ENCODE measurements around the gene STAT3. TPM values are rescaled to one million over a fixed set of nuclear protein-coding genes. Genes with fewer than 3 reads are reported as not detected.

STAT3 gene
- total RNA-seq, 2 experiments from 2014 or later, result 128 to 131 TPM

DNA sequence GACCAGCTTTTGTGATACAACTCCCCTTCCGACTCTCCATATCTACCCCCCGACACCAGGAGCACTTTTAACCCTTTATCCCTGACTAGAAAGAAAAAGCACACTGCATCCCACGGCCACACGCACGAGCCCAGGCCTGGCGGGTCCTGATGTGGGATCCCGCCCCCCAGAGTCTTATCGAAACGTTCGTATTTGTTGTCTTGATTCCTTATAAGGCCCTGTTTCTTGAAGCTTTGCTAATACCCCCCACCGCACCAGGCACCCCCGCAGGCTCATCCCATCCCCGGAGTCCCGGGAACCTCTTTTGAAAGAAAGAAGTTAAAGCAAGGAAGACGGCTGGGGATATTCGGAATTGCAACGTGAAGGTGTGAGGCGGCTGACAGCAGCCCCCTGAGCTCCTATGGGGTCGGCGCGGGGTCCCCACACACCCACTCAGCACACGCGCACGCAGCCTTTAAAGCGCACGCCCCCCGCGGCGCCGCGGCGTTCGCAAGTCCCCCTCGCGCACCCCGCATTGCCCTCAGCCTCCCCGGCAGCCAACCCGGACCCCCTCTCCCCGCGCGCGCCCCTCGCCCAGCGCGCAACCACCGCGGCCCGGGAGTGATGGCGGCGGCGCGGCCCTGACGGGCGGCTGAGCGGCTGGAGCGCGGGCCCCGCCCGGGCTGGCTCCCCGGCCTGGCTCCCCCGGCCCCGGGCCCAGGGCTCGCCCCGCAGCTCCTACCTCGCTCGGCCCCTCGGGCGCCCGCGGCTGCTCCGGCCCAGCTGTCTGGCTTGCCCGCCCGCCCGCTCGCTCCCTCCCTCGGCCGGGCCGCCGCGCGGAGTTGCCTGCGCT, 112.5 kb downstream of the STAT3 start:
- Mint-ChIP-seq H3K27me3 (no peaks in the 10 kb centered on the region), H3K9me3 (no peaks in the 10 kb centered on the region), H3K36me3 (peaks cover 4% of the 10 kb centered on the region), H3K27ac (peak overlapping the region; percentile 91), H3K4me1 (peaks cover 45% of the 10 kb centered on the region), H3K4me3 (peak overlapping the region; percentile 91)
- DNase-seq (no peak), ATAC-seq (ENCODE audit: low read depth) (peak; percentile 55)
- POLR2A ChIA-PET, result interaction anchor here (0.6 to 6.2 kb wide), 7 partner anchors 9 to 260 kb away, joined by 3 to 108 read pairs (median 6); partner anchors contain the start of genes GHDC, NAGLU and STAT5A

DNA sequence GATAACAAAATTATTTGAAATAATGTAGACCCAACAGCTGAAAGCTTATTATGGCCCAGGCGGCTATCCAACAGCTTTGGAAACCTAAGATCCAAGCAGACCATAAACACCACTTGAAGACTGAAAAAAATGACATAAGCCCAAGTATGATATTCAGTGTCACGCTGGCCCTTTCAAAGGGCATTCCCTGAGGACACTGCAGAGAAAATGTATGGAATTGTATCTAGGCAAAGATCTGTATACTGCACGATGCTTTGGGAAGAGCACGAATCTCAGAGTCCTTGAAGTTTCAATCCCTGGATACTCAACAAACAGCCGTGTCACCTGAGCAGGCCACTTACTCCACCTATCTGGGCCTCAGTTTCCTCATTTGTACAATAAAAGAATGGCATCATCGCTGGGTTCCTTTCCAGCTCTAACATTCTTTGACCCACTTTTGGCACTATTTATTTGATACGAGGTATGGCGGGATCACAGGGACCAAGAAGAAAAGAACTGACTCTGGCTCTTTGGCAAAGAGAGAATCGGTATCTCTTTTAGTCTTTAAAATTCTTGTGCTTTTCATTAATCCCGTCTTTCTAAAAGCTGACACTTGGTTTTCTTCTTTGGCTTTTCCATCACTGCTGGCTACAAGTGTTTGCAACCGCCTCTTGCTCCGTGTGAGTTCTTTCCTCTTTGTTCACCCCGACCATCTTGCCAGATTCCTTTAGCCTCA, 113.3 kb downstream of the STAT3 start:
- Mint-ChIP-seq H3K9me3 (no peaks in the 10 kb centered on the region), H3K27me3 (no peaks in the 10 kb centered on the region), H3K27ac (peak overlapping the region; percentile 91), H3K4me3 (peak overlapping the region; percentile 91), H3K4me1 (peaks cover 49% of the 10 kb centered on the region), H3K36me3 (peaks cover 4% of the 10 kb centered on the region)
- DNase-seq (no peak), ATAC-seq (ENCODE audit: low read depth) (no peak)
- POLR2A ChIA-PET, result interaction anchor here (0.6 to 6.2 kb wide), 7 partner anchors 8 to 81 kb away, joined by 3 to 108 read pairs (median 6); partner anchors contain the start of genes GHDC and STAT5A

DNA sequence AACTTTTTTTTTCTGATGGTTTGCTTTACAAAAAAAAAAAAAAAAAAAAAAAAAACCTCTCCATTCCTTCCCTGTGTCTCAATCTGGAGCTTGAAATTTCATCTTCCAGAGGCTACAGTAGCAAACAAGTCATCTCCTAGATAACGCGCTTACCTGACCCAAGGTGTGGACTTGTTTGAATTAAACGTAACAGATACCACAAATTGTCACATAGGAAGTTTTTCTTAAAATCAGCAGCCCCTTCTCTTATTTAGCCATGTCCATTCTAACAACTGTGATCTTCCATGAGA, 114.0 kb downstream of the STAT3 start:
- POLR2A ChIA-PET, result interaction anchor here (0.6 to 6.2 kb wide), 5 partner anchors 14 to 219 kb away, joined by 3 to 108 read pairs (median 6); partner anchors contain the start of genes GHDC and STAT5A
- H3K27ac Mint-ChIP-seq, result peak overlapping the region; percentile 66
- H3K27me3 Mint-ChIP-seq, result no peaks in the 10 kb centered on the region
- H3K9me3 Mint-ChIP-seq, result no peaks in the 10 kb centered on the region
- H3K36me3 Mint-ChIP-seq, result peaks cover 4% of the 10 kb centered on the region
- DNase-seq (no peak), ATAC-seq (ENCODE audit: low read depth) (no peak)
- H3K4me1 Mint-ChIP-seq, result peaks cover 53% of the 10 kb centered on the region
- peak overlapping the region; percentile 91 for H3K4me3 Mint-ChIP-seq

DNA sequence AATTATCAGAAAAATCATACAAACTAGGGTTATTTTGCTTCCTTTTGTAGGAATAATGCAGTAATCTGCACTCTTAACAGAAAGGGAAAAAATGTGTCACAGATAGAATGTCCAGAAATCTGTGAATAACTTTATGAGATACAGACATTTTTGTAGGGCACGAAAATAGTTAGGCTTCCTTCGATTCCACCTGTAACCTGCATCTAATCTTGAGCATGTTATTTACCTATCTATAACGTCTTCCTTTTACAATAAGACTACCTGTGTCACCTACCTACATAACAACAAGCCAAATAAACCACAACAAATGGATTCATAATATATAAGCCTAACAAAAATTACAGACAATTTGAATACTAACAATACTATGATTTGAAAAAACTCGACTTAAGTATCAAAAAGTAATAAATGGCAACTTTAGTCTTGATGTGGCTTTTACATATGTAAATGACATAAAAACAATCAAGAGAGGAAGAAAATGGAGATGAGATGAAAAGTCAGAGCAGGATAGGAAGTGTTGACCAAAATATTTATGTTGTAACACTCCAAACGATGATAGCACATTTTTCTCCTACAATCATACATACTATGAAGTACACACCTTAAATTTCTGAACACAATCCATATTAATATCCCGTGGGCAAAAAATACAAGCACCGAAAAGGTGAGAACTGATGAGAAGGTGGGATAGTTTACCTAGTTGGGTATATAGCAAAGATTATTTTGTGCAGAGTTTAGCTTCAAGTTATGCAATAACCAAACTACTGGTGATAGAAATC, 114.6 kb downstream of the STAT3 start:
- H3K27me3 Mint-ChIP-seq, result no peaks in the 10 kb centered on the region
- peaks cover 54% of the 10 kb centered on the region for H3K4me1 Mint-ChIP-seq
- H3K4me3 Mint-ChIP-seq, result peak overlapping the region; percentile 91
- peak overlapping the region; percentile 69 for H3K27ac Mint-ChIP-seq
- DNase-seq, result no peak
- peaks cover 4% of the 10 kb centered on the region for H3K36me3 Mint-ChIP-seq
- H3K9me3 Mint-ChIP-seq, result no peaks in the 10 kb centered on the region
- no peak for ATAC-seq (ENCODE audit: low read depth)
- POLR2A ChIA-PET, result interaction anchor here (0.6 to 6.2 kb wide), 7 partner anchors 15 to 218 kb away, joined by 3 to 108 read pairs (median 4); partner anchors contain the start of genes GHDC, KAT2A and STAT5A

DNA sequence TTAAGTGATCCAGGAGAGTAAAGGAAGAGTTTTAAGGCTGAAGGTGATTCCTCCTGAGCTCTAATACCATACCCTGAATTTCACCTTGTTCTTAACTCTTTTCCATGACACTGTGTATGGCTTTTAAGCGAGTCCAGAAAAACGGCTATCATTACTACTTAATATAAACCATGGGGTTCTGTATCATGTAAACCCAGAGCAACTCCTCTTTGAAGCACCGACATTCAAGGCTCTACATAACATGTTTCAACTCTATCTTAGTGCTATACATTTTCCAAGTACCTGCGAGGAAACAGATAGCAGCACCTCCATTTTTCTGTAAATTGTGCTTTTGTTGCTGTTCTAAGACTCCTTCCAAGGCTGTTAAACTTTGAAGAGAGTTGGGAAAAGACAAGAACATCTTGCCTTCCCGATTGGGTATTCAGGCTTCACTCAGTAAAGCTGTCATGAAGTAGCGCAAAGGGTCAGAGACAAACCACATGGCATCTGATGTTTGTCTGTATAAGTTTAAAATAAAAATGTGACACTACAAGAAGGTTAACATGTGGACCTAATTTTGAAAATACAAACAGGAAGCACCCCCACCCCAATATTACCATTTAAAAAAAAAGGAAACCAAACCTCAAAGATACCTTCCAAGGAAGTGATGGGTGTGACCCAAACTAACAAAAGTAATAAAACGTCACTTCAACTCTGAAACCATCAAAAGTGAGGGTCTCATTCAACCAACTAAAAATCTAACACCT, 115.9 kb downstream of the STAT3 start:
- Mint-ChIP-seq H3K4me3 (peak overlapping the region; percentile 81), H3K36me3 (peaks cover 4% of the 10 kb centered on the region), H3K27ac (peak overlapping the region; percentile 83), H3K9me3 (no peaks in the 10 kb centered on the region), H3K27me3 (no peaks in the 10 kb centered on the region), H3K4me1 (peaks cover 59% of the 10 kb centered on the region)
- no peak for DNase-seq
- no peak for ATAC-seq (ENCODE audit: low read depth)
- POLR2A ChIA-PET, result interaction anchor here (0.7 to 5.1 kb wide), 3 partner anchors 16 to 151 kb away, joined by 3 to 28 read pairs (median 4); partner anchors contain the start of genes KAT2A and STAT5A

DNA sequence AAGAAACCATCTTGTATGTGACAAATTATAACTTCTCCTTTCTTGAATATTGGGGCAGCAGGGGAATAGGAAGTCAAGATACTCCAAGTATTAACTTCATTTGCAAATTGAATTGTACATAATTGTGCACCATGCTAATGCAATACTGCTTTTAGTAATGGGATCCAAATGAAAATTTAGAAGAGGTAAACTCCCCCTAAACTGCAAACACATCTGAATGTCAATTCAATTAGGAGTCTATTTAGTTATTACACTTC, 116.5 kb downstream of the STAT3 start:
- POLR2A ChIA-PET, result interaction anchor here (2.0 to 5.1 kb wide), 2 partner anchors 17 to 23 kb away, joined by 4 to 28 read pairs; partner anchors contain the start of gene STAT5A

DNA sequence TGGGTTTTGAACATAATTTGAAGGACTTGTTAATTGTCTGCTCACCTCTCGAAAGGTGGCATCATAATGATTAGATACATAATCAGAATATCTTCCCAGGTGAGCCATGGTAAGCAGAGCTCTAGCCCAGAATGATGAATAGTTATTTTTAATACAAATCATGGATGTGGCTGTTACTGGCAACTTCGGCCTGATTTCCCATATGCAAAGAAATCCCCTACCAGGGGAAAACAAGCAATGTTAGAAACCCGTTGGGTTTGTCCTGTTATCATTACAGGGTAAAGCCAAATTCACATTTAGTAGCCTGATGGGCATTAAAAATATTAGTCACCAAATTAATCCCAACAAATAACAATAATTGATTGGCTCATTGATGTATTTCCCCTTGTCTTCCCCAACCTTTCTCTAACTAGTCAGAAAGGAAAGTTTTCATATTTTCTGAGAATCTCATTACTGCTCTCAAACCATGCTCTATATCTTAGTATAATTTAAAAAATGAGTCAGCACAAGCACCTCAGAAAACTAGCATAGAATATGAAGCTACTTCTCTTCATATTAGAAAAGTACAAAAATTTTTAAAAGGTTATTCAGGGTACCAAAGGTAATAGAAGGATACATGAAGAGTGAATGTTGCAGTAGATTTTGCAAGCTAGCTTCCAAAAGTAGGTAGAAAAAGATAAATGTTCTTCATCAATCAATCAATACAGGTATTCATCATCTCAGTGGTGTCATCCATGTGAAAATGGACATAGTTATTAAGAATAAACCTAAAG, 117.0 kb downstream of the STAT3 start:
- DNase-seq (no peak), ATAC-seq (ENCODE audit: low read depth) (no peak)
- H3K4me1 Mint-ChIP-seq, result peaks cover 61% of the 10 kb centered on the region
- H3K36me3 Mint-ChIP-seq, result peaks cover 10% of the 10 kb centered on the region
- peak overlapping the region; percentile 81 for H3K4me3 Mint-ChIP-seq
- H3K27ac Mint-ChIP-seq, result peak overlapping the region; percentile 83
- no peaks in the 10 kb centered on the region for H3K27me3 Mint-ChIP-seq
- H3K9me3 Mint-ChIP-seq, result no peaks in the 10 kb centered on the region
- POLR2A ChIA-PET, result interaction anchor here (2.0 to 5.1 kb wide), 2 partner anchors 17 to 22 kb away, joined by 4 to 28 read pairs; partner anchors contain the start of gene STAT5A

More for the DNA sequence above, 116.5 kb downstream of the STAT3 start:
- H3K27me3 Mint-ChIP-seq, result no peaks in the 10 kb centered on the region
- ATAC-seq (ENCODE audit: low read depth), result no peak
- peaks cover 7% of the 10 kb centered on the region for H3K36me3 Mint-ChIP-seq
- peak overlapping the region; percentile 81 for H3K4me3 Mint-ChIP-seq
- DNase-seq, result no peak
- H3K9me3 Mint-ChIP-seq, result no peaks in the 10 kb centered on the region
- H3K27ac Mint-ChIP-seq, result peak overlapping the region; percentile 83
- peaks cover 58% of the 10 kb centered on the region for H3K4me1 Mint-ChIP-seq

DNA sequence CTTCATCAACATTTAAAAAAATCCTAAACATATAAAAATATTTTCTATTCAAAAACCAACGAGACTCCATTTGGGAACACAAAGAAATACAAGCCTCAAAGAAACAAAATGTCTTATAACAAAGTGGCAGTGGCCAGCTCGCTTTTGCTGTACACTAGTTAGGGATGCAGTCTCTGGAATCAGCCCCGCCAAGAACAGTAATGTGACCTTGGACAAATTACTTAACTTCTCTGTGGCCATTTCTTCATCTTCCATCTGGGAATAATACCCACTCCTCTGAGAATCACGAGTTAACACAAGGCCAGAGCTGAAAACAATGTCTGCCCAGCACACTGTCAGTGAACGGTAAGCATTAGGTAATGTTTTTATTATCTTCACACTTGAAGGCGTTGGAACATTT, 117.6 kb downstream of the STAT3 start:
- H3K4me1 Mint-ChIP-seq, result peaks cover 61% of the 10 kb centered on the region
- H3K9me3 Mint-ChIP-seq, result no peaks in the 10 kb centered on the region
- H3K36me3 Mint-ChIP-seq, result peaks cover 10% of the 10 kb centered on the region
- POLR2A ChIA-PET, result interaction anchor here (5.1 kb wide), 1 partner anchor 22 kb away, joined by 28 read pairs; no protein-coding TSS in a partner anchor
- no peak for DNase-seq
- no peak overlapping the region for H3K4me3 Mint-ChIP-seq
- ATAC-seq (ENCODE audit: low read depth), result no peak
- no peak overlapping the region for H3K27ac Mint-ChIP-seq
- no peaks in the 10 kb centered on the region for H3K27me3 Mint-ChIP-seq

DNA sequence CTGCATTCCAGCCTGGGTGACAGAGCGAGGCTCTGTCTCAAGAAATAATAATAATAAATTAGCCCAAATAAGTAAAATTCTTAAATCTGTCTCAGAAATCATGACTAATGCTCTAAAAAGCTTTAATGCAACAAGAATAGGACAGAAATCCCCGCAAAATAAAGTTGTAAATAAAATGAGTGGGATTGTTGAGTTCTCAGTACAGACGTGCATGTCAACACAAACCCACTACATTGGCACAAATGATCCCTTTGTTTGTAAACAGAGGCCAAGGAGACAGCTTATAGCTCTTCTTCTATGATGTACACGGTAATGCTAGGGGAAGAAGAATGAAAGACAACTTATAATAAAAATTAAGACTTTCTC, 118.1 kb downstream of the STAT3 start:
- POLR2A ChIA-PET, result interaction anchor here (1.5 to 5.1 kb wide), 2 partner anchors 21 to 48 kb away, joined by 4 to 28 read pairs; no protein-coding TSS in a partner anchor
- ATAC-seq (ENCODE audit: low read depth), result no peak
- H3K27ac Mint-ChIP-seq, result no peak overlapping the region
- H3K27me3 Mint-ChIP-seq, result no peaks in the 10 kb centered on the region
- no peak for DNase-seq
- no peaks in the 10 kb centered on the region for H3K9me3 Mint-ChIP-seq
- H3K4me1 Mint-ChIP-seq, result peaks cover 59% of the 10 kb centered on the region
- no peak overlapping the region for H3K4me3 Mint-ChIP-seq
- peaks cover 9% of the 10 kb centered on the region for H3K36me3 Mint-ChIP-seq

DNA sequence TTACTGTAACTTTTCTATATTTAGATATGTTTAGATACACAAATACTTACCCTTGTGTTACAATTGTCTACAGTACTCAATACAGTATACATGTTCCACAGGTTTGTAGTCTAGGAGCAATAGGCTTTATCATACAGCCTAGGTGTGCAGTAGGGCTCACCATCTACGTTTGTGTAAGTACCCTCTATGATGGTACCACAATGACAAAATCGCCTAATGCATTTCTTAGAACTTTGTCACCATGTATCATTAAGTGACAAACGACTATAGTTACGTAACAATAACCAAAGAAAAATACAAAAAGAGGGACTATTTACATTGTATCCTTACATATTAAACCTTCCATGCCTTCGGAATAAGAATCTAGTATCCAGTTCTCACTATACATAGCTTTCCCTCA, 120.0 kb downstream of the STAT3 start:
- POLR2A ChIA-PET, result interaction anchor here (2.1 to 5.1 kb wide), 2 partner anchors 19 kb away, joined by 10 to 28 read pairs; no protein-coding TSS in a partner anchor
- no peaks in the 10 kb centered on the region for H3K27me3 Mint-ChIP-seq
- H3K9me3 Mint-ChIP-seq, result no peaks in the 10 kb centered on the region
- no peak for ATAC-seq (ENCODE audit: low read depth)
- no peak overlapping the region for H3K27ac Mint-ChIP-seq
- no peak overlapping the region for H3K4me3 Mint-ChIP-seq
- no peak for DNase-seq
- H3K36me3 Mint-ChIP-seq, result peaks cover 10% of the 10 kb centered on the region
- peaks cover 46% of the 10 kb centered on the region for H3K4me1 Mint-ChIP-seq

DNA sequence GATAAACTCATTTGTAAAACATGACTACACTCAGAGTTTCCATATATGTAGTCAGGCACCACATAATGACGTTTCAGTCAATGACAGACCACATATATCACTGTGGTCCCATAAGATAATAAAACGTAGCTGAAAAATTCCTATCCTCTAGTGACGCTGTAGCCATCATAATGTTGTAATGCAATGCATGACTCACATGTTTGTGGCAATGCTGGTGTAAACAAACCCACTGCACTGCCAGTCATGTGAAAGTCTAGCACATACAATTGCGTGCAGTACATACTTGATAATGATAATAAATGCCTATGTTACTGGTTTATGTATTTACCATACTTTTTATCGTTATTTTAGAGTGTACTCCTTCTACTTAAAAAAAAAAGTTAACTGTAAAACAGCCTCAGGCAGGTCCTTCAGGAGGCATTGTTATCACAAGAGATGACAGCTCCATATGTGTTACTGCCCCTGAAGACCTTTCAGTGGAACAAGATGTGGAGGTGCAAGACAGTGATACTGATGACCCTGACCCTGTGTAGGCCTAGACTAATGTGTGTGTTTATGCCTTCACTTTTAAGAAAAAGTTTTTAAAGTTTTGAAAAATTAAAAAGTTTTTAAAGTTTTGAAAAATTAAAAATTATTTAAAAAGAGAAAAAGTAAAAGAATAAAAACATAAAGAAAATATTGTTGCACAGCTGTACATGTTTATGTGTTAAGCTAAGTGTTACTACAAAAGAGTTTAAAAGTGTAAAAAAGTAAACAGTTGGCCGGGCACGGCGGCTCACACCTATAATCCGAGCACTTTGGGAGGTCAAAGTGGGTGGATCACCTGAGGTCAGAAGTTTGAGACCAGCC, 121.1 kb downstream of the STAT3 start:
- peak; percentile 66 for ATAC-seq (ENCODE audit: low read depth)
- peak overlapping the region; percentile 63 for H3K27ac Mint-ChIP-seq
- H3K36me3 Mint-ChIP-seq, result peaks cover 10% of the 10 kb centered on the region
- no peak overlapping the region for H3K4me3 Mint-ChIP-seq
- peaks cover 36% of the 10 kb centered on the region for H3K4me1 Mint-ChIP-seq
- no peaks in the 10 kb centered on the region for H3K9me3 Mint-ChIP-seq
- DNase-seq, result no peak
- no peaks in the 10 kb centered on the region for H3K27me3 Mint-ChIP-seq
- POLR2A ChIA-PET, result interaction anchor here (0.5 to 2.1 kb wide), 3 partner anchors 8 to 99 kb away, joined by 3 to 10 read pairs (median 3); no protein-coding TSS in a partner anchor
